Measurements from ENCODE around the gene NR5A2. TPM values are rescaled to one million over a fixed set of nuclear protein-coding genes. Genes with fewer than 3 reads are reported as not detected.

Gene NR5A2
- total RNA-seq, result under 1 TPM in 4 of 7 donors, not detected in 3; 0.10 to 0.63 (median 0.17) TPM
- under 1 TPM; 0.02 to 0.06 (median 0.05) TPM for polyA plus RNA-seq
- long read RNA-seq, donor 1, result 0 reads
- long read RNA-seq, donor 2, full-length matches to known transcripts, result 2 of 2 reads
- long read RNA-seq, donor 2, partial matches to known transcripts, result 0 of 2 reads
- long read RNA-seq, donor 2, other reads (novel, unspliced or antisense), result 0 of 2 reads

- Histone ChIP-seq H3K27ac (no peak within 1 kb of the TSS), H3K4me1 (peaks cover 0 to 17% (median 15%) of the 10 kb centered on the region in 6 donors), H3K9me3 (no peaks in the 10 kb centered on the region), H3K27me3 (replicated peaks in 1 of 7) (peaks cover 2 to 94% (median 46%) of the 10 kb centered on the region in 7 donors), H3K4me3 (peak within 1 kb of the TSS in 5 of 8 donors; percentile 29 to 74 (median 45)), H3K36me3 (no peaks in the 10 kb centered on the region)
- TF ChIP-seq POLR2AphosphoS5 (IDR thresholded peaks at IDR 0.05) (no peak), POLR2A (IDR thresholded peaks at IDR 0.05) (no peak)
- TF ChIP-seq, protein P1, sequence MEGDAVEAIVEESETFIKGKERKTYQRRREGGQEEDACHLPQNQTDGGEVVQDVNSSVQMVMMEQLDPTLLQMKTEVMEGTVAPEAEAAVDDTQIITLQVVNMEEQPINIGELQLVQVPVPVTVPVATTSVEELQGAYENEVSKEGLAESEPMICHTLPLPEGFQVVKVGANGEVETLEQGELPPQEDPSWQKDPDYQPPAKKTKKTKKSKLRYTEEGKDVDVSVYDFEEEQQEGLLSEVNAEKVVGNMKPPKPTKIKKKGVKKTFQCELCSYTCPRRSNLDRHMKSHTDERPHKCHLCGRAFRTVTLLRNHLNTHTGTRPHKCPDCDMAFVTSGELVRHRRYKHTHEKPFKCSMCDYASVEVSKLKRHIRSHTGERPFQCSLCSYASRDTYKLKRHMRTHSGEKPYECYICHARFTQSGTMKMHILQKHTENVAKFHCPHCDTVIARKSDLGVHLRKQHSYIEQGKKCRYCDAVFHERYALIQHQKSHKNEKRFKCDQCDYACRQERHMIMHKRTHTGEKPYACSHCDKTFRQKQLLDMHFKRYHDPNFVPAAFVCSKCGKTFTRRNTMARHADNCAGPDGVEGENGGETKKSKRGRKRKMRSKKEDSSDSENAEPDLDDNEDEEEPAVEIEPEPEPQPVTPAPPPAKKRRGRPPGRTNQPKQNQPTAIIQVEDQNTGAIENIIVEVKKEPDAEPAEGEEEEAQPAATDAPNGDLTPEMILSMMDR (IDR thresholded peaks at IDR 0.05 in 8 of 11, conservative IDR thresholded peaks at IDR 0.05 in 3 of 11), result no peak
- no peak for DNase-seq
- intact Hi-C loops (cut with DNase I; ENCODE audit: low total_unique reads), result no loop called here
- WGBS, 5 donors, result 73 to 100% (median 81%) methylated on average over 1 of the region's 1 CpG
Measured at GRCh38 chr1:200027264-200027823, at the start of gene NR5A2. NR5A2 (plus strand) TSS chr1:200027710; CDS start chr1:200027848, 138 bp downstream.

GRCh38 chr1:199978408-199978940 is 49.0 kb upstream of the NR5A2 start:
- Histone ChIP-seq H3K4me3 (no peak overlapping the region), H3K9me3 (no peaks in the 10 kb centered on the region), H3K4me1 (peaks cover 0 to 20% (median 10%) of the 10 kb centered on the region in 6 donors), H3K27me3 (replicated peaks in 1 of 7) (peaks cover 0 to 75% (median 0%) of the 10 kb centered on the region in 7 donors), H3K27ac (no peak overlapping the region), H3K36me3 (no peaks in the 10 kb centered on the region)
- no peak for TF ChIP-seq POLR2AphosphoS5 (IDR thresholded peaks at IDR 0.05)
- TF ChIP-seq POLR2A (IDR thresholded peaks at IDR 0.05), result no peak
- TF ChIP-seq, protein P1 (IDR thresholded peaks at IDR 0.05 in 8 of 11, conservative IDR thresholded peaks at IDR 0.05 in 3 of 11), result no peak
- intact Hi-C loops (cut with DNase I; ENCODE audit: low total_unique reads), result no loop called here
- 71 to 82% (median 75%) methylated on average over 7 of the region's 7 CpGs for WGBS, 5 donors
- peak; percentile 35 for DNase-seq

GRCh38 chr1:199979071-199979470 is 48.4 kb upstream of the NR5A2 start:
- Histone ChIP-seq H3K4me1 (peaks cover 0 to 20% (median 10%) of the 10 kb centered on the region in 6 donors), H3K4me3 (no peak overlapping the region), H3K27ac (no peak overlapping the region), H3K27me3 (replicated peaks in 1 of 7) (peaks cover 0 to 72% (median 0%) of the 10 kb centered on the region in 7 donors), H3K36me3 (no peaks in the 10 kb centered on the region), H3K9me3 (no peaks in the 10 kb centered on the region)
- intact Hi-C loops (cut with DNase I; ENCODE audit: low total_unique reads), result no loop called here
- TF ChIP-seq POLR2AphosphoS5 (IDR thresholded peaks at IDR 0.05), result no peak
- no peak for TF ChIP-seq POLR2A (IDR thresholded peaks at IDR 0.05)
- TF ChIP-seq, protein P1 (IDR thresholded peaks at IDR 0.05 in 8 of 11, conservative IDR thresholded peaks at IDR 0.05 in 3 of 11), result no peak
- peak; percentile 1 for DNase-seq
- 40 to 74% (median 71%) methylated on average over 1 of the region's 1 CpG for WGBS, 5 donors

DNA sequence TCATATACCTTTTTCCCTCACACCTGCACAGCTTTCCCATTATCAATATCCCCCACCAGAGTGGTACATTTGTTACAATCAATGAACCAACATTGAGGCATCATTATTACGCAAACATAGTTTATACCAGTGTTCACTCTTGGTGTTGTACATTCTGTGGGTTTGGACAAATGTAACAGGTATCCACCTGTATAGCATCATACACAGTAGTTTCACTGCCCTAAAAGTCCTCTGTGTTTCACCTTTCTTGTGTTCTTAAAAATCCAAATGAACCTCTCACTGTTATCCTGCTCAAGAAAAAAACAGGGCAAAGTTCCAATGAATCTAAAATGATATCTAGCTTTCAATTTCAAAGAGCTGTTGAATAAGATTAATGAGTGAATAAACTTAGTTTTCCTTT is 45.9 kb upstream of the NR5A2 start:
- Histone ChIP-seq H3K27ac (no peak overlapping the region), H3K4me1 (peaks cover 0 to 16% (median 9%) of the 10 kb centered on the region in 6 donors), H3K9me3 (no peaks in the 10 kb centered on the region), H3K4me3 (no peak overlapping the region), H3K27me3 (replicated peaks in 1 of 7) (peaks cover 0 to 47% (median 0%) of the 10 kb centered on the region in 7 donors), H3K36me3 (no peaks in the 10 kb centered on the region)
- no peak for DNase-seq
- no peak for TF ChIP-seq POLR2A (IDR thresholded peaks at IDR 0.05)
- TF ChIP-seq POLR2AphosphoS5 (IDR thresholded peaks at IDR 0.05), result no peak
- TF ChIP-seq, protein P1 (IDR thresholded peaks at IDR 0.05 in 8 of 11, conservative IDR thresholded peaks at IDR 0.05 in 3 of 11), result no peak
- intact Hi-C loops (cut with DNase I; ENCODE audit: low total_unique reads), result no loop called here
- 96 to 100% (median 98%) methylated on average over 1 of the region's 1 CpG for WGBS, 5 donors
